ENCODE results near the gene EVA1C. TPM values are rescaled to one million over a fixed set of nuclear protein-coding genes. Genes with fewer than 3 reads are reported as not detected.

EVA1C gene
- total and polyA plus RNA-seq, 4 experiments from 2014 or later, result 17.1 to 23.9 (median 17.2) TPM

DNA sequence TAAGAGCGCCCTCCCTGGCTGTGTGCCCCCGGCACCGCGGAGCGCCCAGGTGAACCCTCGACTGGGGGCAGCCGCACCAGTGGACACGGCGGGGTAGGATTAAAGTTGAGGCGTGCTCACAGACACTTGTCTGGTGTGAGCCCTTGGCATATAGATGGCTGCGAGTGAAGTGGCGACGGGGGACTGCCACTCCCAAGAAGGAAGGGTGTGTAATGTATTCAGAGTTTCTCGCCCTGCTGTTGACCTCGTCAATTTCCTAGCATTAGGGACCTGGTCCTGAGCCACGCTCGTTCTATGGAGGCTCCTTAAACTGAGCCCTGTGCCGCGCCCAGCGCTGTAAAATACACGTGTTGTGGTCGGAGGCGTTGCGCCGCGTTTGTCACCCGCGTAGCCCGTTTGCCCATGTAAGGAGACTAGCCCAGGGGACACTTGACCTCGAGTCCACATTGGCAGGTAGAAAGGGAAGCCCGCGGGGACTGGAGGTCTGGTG, 554 bp downstream of the EVA1C start:
- H3K4me1 ChIP-seq (ENCODE audit: insufficient read depth, low read length), result peaks cover 34% of the 10 kb centered on the region
- no peaks in the 10 kb centered on the region for H3K9me3 ChIP-seq (ENCODE audit: control insufficient read depth in 1 of 2, low read length in 2 of 2)
- H3K4me3 ChIP-seq (ENCODE audit: low read length in 2 of 2), result peak overlapping the region in 1 of 2 donors; percentile 83
- DNase-seq, result peak in 1 of 5 donors; percentile 39
- no peaks in the 10 kb centered on the region for H3K36me3 ChIP-seq (ENCODE audit: insufficient read depth, low read length)
- intact Hi-C loops (cut with micrococcal nuclease), result loop anchor here (2.0 to 5.0 kb wide), 3 partner anchors 134 to 359 kb away; partner anchors contain the start of genes MIS18A, PAXBP1 and SYNJ1
- no peaks in the 10 kb centered on the region for H3K27me3 Mint-ChIP-seq
- H3K27me3 ChIP-seq (ENCODE audit: insufficient read depth, low read length), result no peaks in the 10 kb centered on the region
- CTCF ChIA-PET (ENCODE audit: partially characterized antibody), result interaction anchor here (1.9 to 5.3 kb wide), 2 partner anchors 11 to 20 kb away, joined by 6 to 22 read pairs; partner anchors contain the start of gene URB1
- POLR2A ChIA-PET (ENCODE audit: partially characterized antibody), result interaction anchor here (2.3 to 5.0 kb wide), 5 partner anchors 11 to 199 kb away, joined by 12 to 92 read pairs (median 32); partner anchors contain the start of genes CFAP298 and URB1
- H3K9me3 Mint-ChIP-seq, result no peaks in the 10 kb centered on the region
- H3K27ac ChIP-seq (ENCODE audit: low read depth, low read length), result peak overlapping the region; percentile 86
- peak overlapping the region; percentile 89 to 97 (median 94) for H3K4me3 Mint-ChIP-seq
- peaks cover 0 to 18% of the 10 kb centered on the region in 2 donors for H3K36me3 Mint-ChIP-seq
- peaks cover 33 to 68% (median 44%) of the 10 kb centered on the region in 4 donors for H3K4me1 Mint-ChIP-seq
- peak overlapping the region; percentile 89 to 98 (median 94) for H3K27ac Mint-ChIP-seq

- peak overlapping the region; percentile 89 to 98 (median 94) for H3K27ac Mint-ChIP-seq
- Histone ChIP-seq H3K27me3 (ENCODE audit: insufficient read depth, low read length) (no peaks in the 10 kb centered on the region), H3K9me3 (ENCODE audit: control insufficient read depth in 1 of 2, low read length in 2 of 2) (no peaks in the 10 kb centered on the region), H3K4me1 (ENCODE audit: insufficient read depth, low read length) (peaks cover 30% of the 10 kb centered on the region), H3K27ac (ENCODE audit: low read depth, low read length) (peak overlapping the region; percentile 23), H3K4me3 (ENCODE audit: low read length in 2 of 2) (peak overlapping the region in 1 of 2 donors; percentile 83), H3K36me3 (ENCODE audit: insufficient read depth, low read length) (no peaks in the 10 kb centered on the region)
- ChIA-PET POLR2A (ENCODE audit: partially characterized antibody) (interaction anchor here (1.4 to 5.0 kb wide), 4 partner anchors 12 to 357 kb away, joined by 3 to 92 read pairs (median 10); partner anchors contain the start of genes CFAP298 and PAXBP1), CTCF (ENCODE audit: partially characterized antibody) (interaction anchor here (1.0 to 5.3 kb wide), 6 partner anchors 11 to 192 kb away, joined by 3 to 22 read pairs (median 3); no protein-coding TSS in a partner anchor)
- H3K4me3 Mint-ChIP-seq, result peak overlapping the region; percentile 89 to 97 (median 94)
- peaks cover 30 to 60% (median 42%) of the 10 kb centered on the region in 4 donors for H3K4me1 Mint-ChIP-seq
- H3K27me3 Mint-ChIP-seq, result no peaks in the 10 kb centered on the region
- no peak for DNase-seq
- no peaks in the 10 kb centered on the region for H3K9me3 Mint-ChIP-seq
- H3K36me3 Mint-ChIP-seq, result peaks cover 0 to 18% of the 10 kb centered on the region in 2 donors
- intact Hi-C loops (cut with micrococcal nuclease), result loop anchor here (2.0 to 5.0 kb wide), 3 partner anchors 135 to 358 kb away; partner anchors contain the start of genes MIS18A, PAXBP1 and SYNJ1
These were observed 1.4 kb downstream of the EVA1C start for GRCh38 chr21:32413697-32414578.

- Mint-ChIP-seq H3K27me3 (no peaks in the 10 kb centered on the region), H3K27ac (peak overlapping the region in 3 of 7 donors; percentile 9 to 25 (median 11)), H3K4me1 (peaks cover 30 to 55% (median 42%) of the 10 kb centered on the region in 4 donors), H3K9me3 (no peaks in the 10 kb centered on the region), H3K36me3 (peaks cover 0 to 18% of the 10 kb centered on the region in 2 donors), H3K4me3 (peak overlapping the region in 3 of 8 donors; percentile 11 to 51 (median 39))
- intact Hi-C loops (cut with micrococcal nuclease), result loop anchor here (5.0 kb wide), 2 partner anchors 313 to 358 kb away; partner anchors contain the start of genes PAXBP1 and SYNJ1
- H3K36me3 ChIP-seq (ENCODE audit: insufficient read depth, low read length), result no peaks in the 10 kb centered on the region
- no peak overlapping the region for H3K27ac ChIP-seq (ENCODE audit: low read depth, low read length)
- H3K9me3 ChIP-seq (ENCODE audit: control insufficient read depth in 1 of 2, low read length in 2 of 2), result no peaks in the 10 kb centered on the region
- POLR2A ChIA-PET (ENCODE audit: partially characterized antibody), result interaction anchor here (1.4 to 5.0 kb wide), 3 partner anchors 154 to 357 kb away, joined by 3 to 92 read pairs (median 3); partner anchors contain the start of genes CFAP298 and PAXBP1
- no peaks in the 10 kb centered on the region for H3K27me3 ChIP-seq (ENCODE audit: insufficient read depth, low read length)
- DNase-seq, result no peak
- H3K4me1 ChIP-seq (ENCODE audit: insufficient read depth, low read length), result peaks cover 30% of the 10 kb centered on the region
- no peak overlapping the region for H3K4me3 ChIP-seq (ENCODE audit: low read length in 2 of 2)
- CTCF ChIA-PET (ENCODE audit: partially characterized antibody), result interaction anchor here (1.0 to 5.3 kb wide), 6 partner anchors 12 to 192 kb away, joined by 3 to 22 read pairs (median 3); no protein-coding TSS in a partner anchor
These were observed 2.3 kb downstream of the EVA1C start for GRCh38 chr21:32414579-32415358.

GRCh38 chr21:32415451-32416398, 3.2 kb downstream of the EVA1C start:
- H3K36me3 Mint-ChIP-seq, result peaks cover 0 to 18% of the 10 kb centered on the region in 2 donors
- peak overlapping the region in 2 of 8 donors; percentile 41 to 54 for H3K4me3 Mint-ChIP-seq
- H3K4me3 ChIP-seq (ENCODE audit: low read length in 2 of 2), result no peak overlapping the region
- DNase-seq, result no peak
- H3K9me3 Mint-ChIP-seq, result no peaks in the 10 kb centered on the region
- no peaks in the 10 kb centered on the region for H3K36me3 ChIP-seq (ENCODE audit: insufficient read depth, low read length)
- intact Hi-C loops (cut with micrococcal nuclease), result no loop called here
- H3K27ac ChIP-seq (ENCODE audit: low read depth, low read length), result no peak overlapping the region
- no peaks in the 10 kb centered on the region for H3K27me3 Mint-ChIP-seq
- ChIA-PET POLR2A (ENCODE audit: partially characterized antibody) (no interaction called here), CTCF (ENCODE audit: partially characterized antibody) (interaction anchor here (0.5 to 5.3 kb wide), 4 partner anchors 13 to 946 kb away, joined by 3 to 22 read pairs (median 5); no protein-coding TSS in a partner anchor)
- no peaks in the 10 kb centered on the region for H3K9me3 ChIP-seq (ENCODE audit: control insufficient read depth in 1 of 2, low read length in 2 of 2)
- H3K27ac Mint-ChIP-seq, result peak overlapping the region in 3 of 7 donors; percentile 27 to 65 (median 42)
- no peaks in the 10 kb centered on the region for H3K27me3 ChIP-seq (ENCODE audit: insufficient read depth, low read length)
- peaks cover 27 to 46% (median 37%) of the 10 kb centered on the region in 4 donors for H3K4me1 Mint-ChIP-seq
- peaks cover 28% of the 10 kb centered on the region for H3K4me1 ChIP-seq (ENCODE audit: insufficient read depth, low read length)

DNA sequence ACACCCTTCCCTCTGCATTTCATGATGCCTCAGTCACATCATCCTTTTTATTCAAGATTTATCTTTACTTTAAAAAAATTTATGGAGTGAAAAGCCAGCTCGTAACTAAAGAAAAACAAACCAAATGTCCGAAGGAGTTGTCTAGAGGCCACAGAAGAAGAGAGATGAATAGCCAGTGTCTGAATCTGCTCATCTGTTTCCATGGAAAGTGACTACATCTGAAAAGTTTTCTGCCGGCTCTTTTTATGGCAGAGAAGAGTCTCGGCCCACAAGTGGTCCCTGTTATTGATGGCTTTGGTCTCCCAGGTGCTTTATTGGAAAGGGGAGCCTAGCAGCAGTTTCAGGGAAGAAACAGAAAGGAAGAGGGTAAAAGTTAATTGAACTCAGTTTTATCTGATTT, 5.6 kb downstream of the EVA1C start:
- Mint-ChIP-seq H3K27me3 (no peaks in the 10 kb centered on the region), H3K4me3 (no peak overlapping the region), H3K9me3 (peaks cover 0 to 4% (median 0%) of the 10 kb centered on the region in 8 donors), H3K4me1 (peaks cover 23 to 30% (median 26%) of the 10 kb centered on the region in 4 donors), H3K27ac (peak overlapping the region in 1 of 7 donors; percentile 53), H3K36me3 (peaks cover 10 to 13% of the 10 kb centered on the region in 2 donors)
- ChIA-PET CTCF (ENCODE audit: partially characterized antibody) (interaction anchor here (1.2 kb wide), 1 partner anchor 183 kb away, joined by 3 read pairs; no protein-coding TSS in a partner anchor), POLR2A (ENCODE audit: partially characterized antibody) (no interaction called here)
- Histone ChIP-seq H3K27me3 (ENCODE audit: insufficient read depth, low read length) (no peaks in the 10 kb centered on the region), H3K9me3 (ENCODE audit: control insufficient read depth in 1 of 2, low read length in 2 of 2) (no peaks in the 10 kb centered on the region), H3K4me1 (ENCODE audit: insufficient read depth, low read length) (peaks cover 16% of the 10 kb centered on the region), H3K27ac (ENCODE audit: low read depth, low read length) (no peak overlapping the region), H3K4me3 (ENCODE audit: low read length in 2 of 2) (no peak overlapping the region), H3K36me3 (ENCODE audit: insufficient read depth, low read length) (no peaks in the 10 kb centered on the region)
- intact Hi-C loops (cut with micrococcal nuclease), result no loop called here
- DNase-seq, result no peak

DNA sequence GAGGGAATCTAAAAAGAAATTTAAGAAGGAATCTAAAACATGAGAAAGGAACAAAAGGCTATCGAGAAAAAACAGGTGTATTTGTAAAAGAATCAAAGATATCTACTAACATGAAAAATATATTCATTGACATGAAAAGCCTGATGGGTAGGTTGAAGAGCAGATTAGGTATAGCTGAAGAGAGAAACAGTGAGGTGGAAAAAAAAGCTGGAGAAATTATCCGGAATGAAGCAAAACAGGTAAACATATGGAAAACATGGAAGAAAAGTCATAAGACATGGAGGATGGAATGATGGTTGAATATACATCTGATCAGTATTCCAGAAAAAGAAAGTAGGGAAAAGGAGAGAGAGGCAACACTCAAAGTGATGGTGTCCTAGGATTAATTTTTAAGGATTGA, 9.6 kb downstream of the EVA1C start:
- Mint-ChIP-seq H3K27me3 (no peaks in the 10 kb centered on the region), H3K9me3 (peaks cover 0 to 5% (median 0%) of the 10 kb centered on the region in 8 donors), H3K4me1 (peaks cover 0 to 11% (median 7%) of the 10 kb centered on the region in 4 donors), H3K4me3 (no peak overlapping the region), H3K36me3 (peaks cover 12 to 15% of the 10 kb centered on the region in 2 donors), H3K27ac (peak overlapping the region in 1 of 7 donors; percentile 81)
- CTCF ChIA-PET (ENCODE audit: partially characterized antibody), result no interaction called here
- Histone ChIP-seq H3K9me3 (ENCODE audit: control insufficient read depth in 1 of 2, low read length in 2 of 2) (no peaks in the 10 kb centered on the region), H3K27me3 (ENCODE audit: insufficient read depth, low read length) (no peaks in the 10 kb centered on the region), H3K4me3 (ENCODE audit: low read length in 2 of 2) (no peak overlapping the region), H3K4me1 (ENCODE audit: insufficient read depth, low read length) (no peaks in the 10 kb centered on the region), H3K36me3 (ENCODE audit: insufficient read depth, low read length) (no peaks in the 10 kb centered on the region), H3K27ac (ENCODE audit: low read depth, low read length) (no peak overlapping the region)
- DNase-seq, result no peak
- POLR2A ChIA-PET (ENCODE audit: partially characterized antibody), result no interaction called here
- intact Hi-C loops (cut with micrococcal nuclease), result no loop called here

All from CD4-positive, alpha-beta memory T cell (primary cell).